GM11168 (cell line): Measurements from ENCODE around the gene DNAAF2.
"Not testable (repeated sequence)": the region's sequence is repeated elsewhere in the genome, so short reads cannot be mapped to it uniquely, and the experiment has no call there.

Source experiments
- in situ Hi-C: fragments of 300-500 bp; cut with MboI; formaldehyde crosslinking; loops from one replicate; pipeline ENCODE4 v1.12.0; 2022; ENCODE audit warnings: low sequenced_read_pairs; ENCODE audit not compliant: unreplicated experiment

The DNAAF2 gene

DNA sequence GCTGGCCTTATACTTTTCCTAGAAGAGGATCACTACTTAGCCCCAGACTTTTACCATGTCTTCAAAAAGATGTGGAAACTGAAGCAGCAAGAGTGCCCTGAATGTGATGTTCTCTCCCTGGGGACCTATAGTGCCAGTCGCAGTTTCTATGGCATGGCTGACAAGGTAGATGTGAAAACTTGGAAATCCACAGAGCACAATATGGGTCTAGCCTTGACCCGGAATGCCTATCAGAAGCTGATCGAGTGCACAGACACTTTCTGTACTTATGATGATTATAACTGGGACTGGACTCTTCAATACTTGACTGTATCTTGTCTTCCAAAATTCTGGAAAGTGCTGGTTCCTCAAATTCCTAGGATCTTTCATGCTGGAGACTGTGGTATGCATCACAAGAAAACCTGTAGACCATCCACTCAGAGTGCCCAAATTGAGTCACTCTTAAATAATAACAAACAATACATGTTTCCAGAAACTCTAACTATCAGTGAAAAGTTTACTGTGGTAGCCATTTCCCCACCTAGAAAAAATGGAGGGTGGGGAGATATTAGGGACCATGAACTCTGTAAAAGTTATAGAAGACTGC, 12.9 kb downstream of the DNAAF2 start:
- in situ Hi-C loops = no loop called here

DNA sequence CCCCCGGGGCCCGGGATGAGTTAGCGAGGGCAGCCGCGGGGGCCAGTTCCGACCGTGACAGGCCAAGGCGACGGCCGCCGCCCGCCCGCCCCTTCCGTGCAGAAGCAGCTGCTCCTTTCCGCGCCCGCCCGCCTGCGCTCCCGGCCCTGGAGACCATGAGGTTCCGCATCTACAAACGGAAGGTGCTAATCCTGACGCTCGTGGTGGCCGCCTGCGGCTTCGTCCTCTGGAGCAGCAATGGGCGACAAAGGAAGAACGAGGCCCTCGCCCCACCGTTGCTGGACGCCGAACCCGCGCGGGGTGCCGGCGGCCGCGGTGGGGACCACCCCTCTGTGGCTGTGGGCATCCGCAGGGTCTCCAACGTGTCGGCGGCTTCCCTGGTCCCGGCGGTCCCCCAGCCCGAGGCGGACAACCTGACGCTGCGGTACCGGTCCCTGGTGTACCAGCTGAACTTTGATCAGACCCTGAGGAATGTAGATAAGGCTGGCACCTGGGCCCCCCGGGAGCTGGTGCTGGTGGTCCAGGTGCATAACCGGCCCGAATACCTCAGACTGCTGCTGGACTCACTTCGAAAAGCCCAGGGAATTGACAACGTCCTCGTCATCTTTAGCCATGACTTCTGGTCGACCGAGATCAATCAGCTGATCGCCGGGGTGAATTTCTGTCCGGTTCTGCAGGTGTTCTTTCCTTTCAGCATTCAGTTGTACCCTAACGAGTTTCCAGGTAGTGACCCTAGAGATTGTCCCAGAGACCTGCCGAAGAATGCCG, 13.7 kb downstream of the DNAAF2 start:
- in situ Hi-C loops = no loop called here

DNA sequence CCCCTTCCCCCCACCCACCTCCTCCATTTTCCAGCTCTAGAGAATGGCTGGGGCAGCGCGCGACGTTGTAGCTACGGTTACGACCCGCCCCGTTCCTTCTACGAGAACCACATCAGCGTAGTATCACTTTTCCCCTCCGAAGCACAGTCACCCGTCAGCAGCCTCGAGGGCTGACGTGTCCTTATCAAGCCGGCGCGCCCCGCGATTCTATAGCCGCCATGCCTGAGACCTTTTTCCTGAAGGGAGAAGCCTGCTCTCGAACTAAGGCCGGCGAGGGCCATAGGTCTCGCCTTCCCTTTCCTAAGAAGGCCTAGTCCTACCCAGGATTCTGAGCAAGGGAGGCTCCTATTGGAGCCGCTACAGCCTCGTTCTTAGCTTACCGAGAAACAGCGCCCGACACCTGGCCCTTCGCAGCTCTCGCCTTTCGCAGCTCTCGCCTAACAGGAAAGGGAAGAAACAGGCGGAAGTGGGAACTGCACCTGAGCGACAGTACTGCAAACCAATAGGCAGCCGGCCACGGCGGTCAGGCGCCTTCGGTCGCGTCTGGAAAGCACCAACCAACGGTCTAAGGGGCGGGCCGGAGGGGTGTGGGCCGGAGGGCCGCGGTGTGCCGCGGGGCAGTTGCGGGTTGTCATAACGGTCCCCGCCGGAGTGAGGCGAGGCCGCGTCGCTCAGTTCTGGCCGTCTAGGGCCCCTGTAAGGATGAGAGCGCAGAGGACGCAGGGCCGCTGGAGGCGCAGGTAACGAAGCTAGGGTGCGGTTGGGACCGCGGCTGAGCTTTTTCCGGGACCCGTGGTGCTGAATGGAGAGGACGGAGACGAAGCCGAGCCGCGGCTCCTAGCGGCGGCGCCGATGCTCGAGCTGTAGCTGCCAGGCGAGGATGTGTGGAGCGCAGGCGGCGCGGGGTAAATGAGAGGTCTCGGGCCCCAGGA, 14.6 kb downstream of the DNAAF2 start, which contains the start of the genes MGAT2 and RPL36AL:
TSS of gene MGAT2 (plus strand) at position 618 of the 932 bp plus-strand sequence. CDS start 470 bp downstream, outside the sequence.
TSS of gene RPL36AL (minus strand) at position 445 of the 932 bp plus-strand sequence. CDS start 1,522 bp downstream, outside the sequence.
- in situ Hi-C loops = no loop called here

DNA sequence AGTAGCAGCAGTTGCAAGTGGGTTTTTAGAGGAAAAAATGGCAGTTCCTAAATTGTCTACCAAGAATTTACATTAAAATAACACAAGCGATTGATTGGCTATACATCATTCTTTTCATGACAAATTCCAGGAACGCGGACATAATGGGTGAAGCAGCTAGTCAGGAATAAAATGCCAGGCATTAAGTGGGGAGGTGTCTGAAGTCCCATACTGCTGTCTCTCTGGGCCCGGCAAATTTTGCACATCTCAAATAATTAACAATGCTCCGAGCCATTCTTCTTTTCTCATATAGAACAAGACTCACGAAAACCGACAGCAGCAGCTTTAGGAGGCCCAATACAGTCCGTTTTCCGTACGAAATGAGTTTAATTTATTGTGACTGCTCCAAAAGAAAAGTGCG, 15.3 kb downstream of the DNAAF2 start:
- in situ Hi-C loops = no loop called here

DNA sequence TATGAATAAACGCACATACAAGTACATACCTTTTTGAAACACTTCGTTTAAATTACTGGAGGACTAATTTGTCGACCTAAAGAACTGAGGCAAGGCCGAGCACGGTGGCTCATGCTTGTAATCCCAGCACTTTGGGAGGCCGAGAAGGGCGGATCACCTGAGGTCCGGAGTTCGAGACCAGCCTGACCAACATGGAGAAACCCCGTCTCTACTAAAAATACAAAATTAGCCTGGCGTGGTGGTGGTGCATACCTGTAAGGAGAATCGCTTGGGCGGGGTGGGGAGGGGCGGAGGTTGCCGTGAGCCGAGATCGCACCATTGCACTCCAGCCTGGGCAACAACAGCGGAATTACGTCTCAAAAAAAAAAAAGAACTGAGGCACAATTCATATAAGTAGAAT, 15.8 kb downstream of the DNAAF2 start:
- in situ Hi-C loops = not testable (repeated sequence)

DNA sequence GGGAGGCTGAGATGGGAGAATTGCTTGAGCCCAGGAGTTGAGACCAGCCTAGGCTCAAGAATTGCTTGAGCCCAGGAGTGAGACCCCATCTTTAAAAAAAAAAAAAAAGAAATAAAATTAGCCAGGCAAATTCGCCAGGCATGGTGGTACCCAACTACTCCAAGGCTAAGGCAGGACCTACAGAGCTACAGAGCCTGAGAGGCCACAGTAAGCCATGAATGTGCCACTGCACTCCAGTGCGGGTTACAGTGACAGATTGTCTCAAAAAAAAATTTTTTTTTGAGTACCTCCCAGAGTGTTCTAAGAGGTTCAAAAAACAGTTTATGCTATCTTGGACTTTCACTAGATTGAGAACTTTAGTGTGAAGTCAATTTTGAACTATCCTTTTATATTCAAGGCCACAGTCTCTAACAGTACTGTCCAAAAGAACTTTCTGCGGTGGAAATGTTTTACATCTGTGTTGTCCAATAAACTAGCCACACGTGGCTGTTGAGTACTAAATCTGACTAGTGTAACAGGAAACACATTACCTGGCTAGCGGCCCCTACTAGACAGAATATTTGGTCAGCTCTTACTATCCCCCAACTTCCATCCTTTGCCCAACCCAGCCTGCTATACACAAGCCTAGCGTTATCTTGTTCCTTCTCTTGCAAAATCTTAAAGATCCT, 17.1 kb downstream of the DNAAF2 start:
- in situ Hi-C loops = no loop called here

DNA sequence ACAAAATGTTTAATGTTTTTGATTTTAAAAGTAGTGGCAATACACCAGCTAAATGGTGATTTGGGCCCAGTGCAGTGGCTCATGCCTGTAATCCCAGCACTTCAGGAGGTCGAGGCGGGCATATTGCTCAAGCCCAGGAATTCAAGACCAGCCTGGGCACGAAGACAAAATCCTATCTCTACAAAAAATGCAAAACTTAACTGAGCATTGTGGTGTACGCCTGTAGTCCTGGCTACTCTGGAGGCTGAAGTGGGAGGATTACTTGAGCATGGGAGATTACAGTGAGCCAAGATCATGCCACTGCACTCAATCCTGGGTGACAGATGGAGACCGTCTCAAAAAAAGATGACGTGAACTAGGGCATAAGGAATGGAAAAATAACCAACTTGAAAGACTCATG, 19.3 kb downstream of the DNAAF2 start:
- in situ Hi-C loops = no loop called here

DNA sequence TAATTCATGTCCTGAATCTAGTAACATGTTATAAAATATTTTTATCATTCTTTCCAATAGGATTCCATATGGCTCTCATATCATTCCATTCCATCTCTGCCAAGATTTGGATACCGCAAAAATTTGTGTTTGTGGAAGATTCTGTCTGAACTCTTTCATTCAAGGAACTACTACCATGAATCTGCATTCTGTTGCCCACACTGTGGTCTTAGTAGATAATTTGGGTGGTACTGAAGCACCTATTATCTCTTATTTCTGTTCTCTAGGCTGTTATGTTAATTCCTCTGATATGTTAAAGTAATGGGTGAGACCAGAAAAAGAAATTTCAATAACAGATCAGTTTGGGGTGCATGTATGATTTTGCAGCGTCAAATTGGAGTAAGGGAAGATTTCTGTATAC, 20.8 kb downstream of the DNAAF2 start:
- in situ Hi-C loops = no loop called here

DNA sequence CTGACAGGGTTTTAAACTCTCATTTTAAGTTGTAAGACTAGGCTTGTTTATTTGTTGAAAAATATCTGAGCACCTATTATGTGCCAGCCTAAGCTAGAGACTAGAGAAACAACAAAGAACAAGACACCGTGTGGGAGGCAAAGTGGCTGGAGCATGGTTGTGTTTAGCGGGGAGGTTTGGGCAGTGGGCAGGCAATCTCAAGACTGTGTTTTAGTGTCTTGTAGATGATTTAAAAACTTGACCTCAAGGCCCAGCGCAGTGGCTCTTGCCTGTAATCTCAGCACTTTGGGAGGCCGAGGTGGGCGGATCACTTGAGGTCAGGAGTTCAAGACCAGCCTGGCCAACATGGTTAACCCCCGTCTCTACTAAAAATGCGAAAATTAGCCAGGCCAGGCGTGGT, 22.4 kb downstream of the DNAAF2 start:
- in situ Hi-C loops = no loop called here

DNA sequence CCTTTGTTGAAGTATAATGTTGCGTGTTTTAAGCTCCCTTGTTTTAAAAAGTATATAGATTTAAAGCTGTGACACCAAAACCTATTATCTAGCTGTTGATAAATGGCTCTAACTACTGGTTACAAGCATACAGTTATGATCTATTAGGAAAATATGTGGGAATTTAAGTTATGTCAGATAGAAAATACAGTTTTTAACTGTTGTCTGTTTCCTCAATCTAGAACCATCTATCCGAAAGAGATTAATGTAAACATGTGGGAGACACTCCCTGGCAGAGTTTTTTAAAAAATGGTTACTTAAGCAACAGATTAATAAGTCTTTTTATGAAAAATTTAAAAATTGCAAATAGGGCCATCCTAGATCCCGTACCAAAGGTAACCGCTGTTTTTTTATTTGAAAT, 22.8 kb downstream of the DNAAF2 start:
- in situ Hi-C loops = no loop called here

DNA sequence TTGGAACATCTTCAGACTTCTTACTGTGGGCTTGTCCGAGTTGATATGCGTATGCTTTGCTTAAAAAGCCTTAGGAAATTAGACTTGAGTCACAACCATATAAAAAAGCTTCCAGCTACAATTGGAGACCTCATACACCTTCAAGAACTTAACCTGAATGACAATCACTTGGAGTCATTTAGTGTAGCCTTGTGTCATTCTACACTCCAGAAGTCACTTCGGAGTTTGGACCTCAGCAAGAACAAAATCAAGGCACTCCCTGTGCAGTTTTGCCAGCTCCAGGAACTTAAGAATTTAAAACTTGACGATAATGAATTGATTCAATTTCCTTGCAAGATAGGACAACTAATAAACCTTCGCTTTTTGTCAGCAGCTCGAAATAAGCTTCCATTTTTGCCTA, 27.5 kb downstream of the DNAAF2 start:
- in situ Hi-C loops = no loop called here

DNA sequence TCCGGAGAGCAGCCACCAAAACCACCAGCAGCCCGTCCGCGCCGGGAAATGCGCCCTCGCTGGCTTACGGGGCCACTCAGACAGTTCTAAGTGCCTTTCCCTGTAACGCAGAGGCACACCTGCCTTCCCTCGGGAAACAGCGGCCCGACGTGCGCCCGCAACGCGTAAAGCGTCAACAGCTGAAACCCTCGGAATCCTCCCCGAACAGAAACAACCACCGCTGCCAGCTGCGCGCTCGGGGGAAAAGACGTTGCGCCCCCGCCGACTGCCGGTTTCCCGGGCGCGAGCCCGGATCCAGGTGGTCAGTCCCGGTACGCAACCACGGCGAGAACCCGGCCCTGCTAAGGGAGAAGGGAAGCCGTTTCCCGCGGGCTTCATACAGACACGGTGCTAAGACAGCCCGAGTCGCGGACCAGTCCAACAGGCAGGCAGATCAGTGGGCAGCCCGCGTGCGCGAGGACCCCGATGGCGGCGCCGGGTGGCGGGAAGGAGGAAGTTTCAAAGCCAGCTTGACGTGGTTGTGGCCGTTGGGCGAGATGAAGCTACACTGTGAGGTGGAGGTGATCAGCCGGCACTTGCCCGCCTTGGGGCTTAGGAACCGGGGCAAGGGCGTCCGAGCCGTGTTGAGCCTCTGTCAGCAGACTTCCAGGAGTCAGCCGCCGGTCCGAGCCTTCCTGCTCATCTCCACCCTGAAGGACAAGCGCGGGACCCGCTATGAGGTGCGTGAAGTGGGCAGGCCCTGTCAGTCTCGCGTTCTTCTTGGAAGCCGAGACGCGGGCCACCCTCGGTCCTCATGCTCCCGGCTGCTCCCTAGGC, 36.4 kb downstream of the DNAAF2 start, which contains the start of gene LRR1:
TSS of gene LRR1 (plus strand) at position 456 of the 816 bp plus-strand sequence. CDS start at position 537, 81 bp downstream.
- in situ Hi-C loops = no loop called here

DNA sequence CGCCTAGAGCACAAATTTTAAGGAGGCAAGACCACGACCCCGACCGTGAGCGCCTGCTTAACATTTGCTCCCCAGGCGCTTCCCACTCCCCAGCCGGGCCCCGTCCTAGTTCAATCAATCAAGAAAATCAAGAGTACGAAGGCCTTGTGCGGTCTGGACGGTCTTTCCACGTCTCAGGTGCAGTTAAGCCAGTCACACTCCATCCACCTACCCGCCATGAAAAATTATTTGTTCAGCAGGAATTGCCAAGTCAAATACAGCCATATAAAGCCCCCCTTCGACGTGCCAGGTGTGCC, 36.9 kb downstream of the DNAAF2 start:
- in situ Hi-C loops = no loop called here

DNA sequence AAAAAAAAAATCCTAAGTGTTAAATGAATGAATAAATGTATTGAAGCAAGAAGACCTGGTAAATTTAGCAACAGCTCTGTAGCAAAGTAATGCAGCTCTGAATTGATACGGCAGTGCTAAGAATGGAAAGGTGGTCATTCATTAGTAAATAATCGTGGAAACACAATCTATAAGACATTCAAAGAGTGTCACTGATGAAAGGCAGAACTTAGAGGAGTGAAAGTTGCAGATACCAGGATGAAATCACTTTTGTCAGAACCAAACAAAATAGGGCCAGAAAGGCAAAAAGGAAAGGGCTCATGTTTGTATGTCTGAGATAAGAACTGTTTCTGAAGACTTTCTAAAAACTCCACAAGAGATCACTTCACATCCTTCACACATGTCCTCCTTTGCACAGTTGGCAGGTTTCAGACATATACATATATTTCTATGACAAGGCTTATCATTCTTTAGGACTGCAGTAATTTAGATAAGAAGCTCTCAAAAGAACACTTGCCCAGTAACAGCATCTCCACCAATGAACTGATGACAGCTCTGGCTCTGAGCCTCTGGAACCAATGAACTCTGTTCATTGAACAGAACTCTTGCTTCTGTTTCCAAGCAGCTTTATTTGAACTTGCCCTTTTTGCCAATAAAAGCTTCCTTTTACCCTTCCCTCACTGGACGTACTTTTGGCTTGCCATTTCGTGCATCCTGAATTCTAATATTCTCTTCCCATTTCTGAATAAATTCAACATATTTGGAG, 40.5 kb downstream of the DNAAF2 start:
- in situ Hi-C loops = no loop called here

DNA sequence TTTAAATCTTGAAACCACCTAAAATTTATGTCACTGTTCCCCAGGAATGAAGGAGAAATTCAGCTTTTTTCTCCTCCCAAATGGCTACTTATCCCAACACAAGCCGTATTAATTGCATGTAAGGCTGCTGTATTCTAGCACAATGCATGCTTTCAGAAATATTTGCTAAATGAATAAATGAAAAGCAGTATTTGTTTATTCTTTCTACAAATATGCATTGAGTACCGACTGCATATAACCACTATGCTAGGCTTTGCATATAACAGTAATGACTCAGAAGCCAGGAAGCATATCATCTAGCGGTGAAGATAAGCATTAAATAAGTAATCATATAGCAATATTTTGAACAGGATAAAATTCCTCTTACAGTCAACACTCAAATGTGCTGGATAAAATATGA, 42.0 kb downstream of the DNAAF2 start:
- in situ Hi-C loops = no loop called here

DNA sequence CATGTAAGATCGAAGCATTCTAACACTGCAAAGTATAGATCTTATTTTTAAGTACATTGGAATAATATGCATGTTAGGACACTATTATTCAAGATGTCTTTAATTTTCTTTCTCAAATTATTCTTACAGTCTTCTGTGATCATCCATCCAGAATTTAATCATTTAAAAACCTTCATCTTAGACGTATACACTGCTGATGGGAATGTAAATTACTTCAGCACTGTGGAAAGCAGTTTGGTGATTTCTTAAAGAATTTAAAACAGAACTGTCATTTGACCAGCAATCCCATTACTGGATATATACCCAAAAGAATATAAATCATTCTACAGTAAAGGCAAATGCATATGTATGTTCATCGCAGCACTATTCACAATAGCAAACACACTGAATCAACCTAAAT, 45.7 kb downstream of the DNAAF2 start:
- in situ Hi-C loops = no loop called here

DNA sequence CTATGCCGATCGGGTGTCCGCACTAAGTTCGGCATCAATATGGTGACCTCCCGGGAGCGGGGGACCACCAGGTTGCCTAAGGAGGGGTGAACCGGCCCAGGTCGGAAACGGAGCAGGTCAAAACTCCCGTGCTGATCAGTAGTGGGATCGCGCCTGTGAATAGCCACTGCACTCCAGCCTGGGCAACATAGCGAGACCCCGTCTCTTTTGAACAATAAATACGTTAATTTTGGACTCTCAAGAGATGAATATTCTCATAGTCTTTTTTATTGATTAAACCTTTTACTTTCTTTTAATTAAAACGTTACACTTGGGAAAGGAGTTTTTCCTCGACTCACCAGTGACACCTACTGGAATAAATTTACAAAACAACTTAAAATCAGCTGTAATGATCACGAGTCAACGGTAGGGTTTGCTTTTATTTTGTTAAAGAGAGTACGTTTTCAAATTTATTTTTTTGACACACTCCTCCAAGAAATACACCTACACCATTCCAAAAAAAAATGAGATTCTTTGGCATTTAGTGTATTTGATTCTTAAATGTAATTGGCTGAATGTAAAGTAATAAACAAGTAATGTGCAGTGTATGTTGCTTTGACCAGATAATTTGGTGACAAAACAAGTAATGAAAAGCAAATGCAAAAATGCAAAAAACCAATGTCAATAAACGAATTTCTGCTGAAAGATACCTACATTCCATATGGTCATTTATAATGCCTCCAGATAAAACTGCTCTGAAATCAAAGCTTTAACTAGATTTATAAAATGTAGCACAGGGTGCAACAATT, 48.2 kb downstream of the DNAAF2 start:
- in situ Hi-C loops = no loop called here
